ENCODE data around the gene GRM5. TPM values are rescaled to one million over a fixed set of nuclear protein-coding genes. Genes with fewer than 3 reads are reported as not detected.

The GRM5 gene
- total and polyA plus RNA-seq, 2 donors (not counting 1 experiment from before 2014, with no cell fraction given): not detected

- H2AFZ ChIP-seq (ENCODE audit: insufficient read depth, low read depth, low read length, poor library complexity, severe bottlenecking): no peak overlapping the region
- no peak overlapping the region for H3K4me3 Mint-ChIP-seq
Measured at GRCh38 chr11:88569342-88569741, 496.4 kb downstream of the GRM5 start.

GRCh38 chr11:88555829-88556202, 510.0 kb downstream of the GRM5 start:
- ChIA-PET POLR2A (no interaction called here), CTCF (interaction anchor here (1.3 kb wide), 1 partner anchor 14 kb away, joined by 4 read pairs; no protein-coding TSS in a partner anchor)
- Mint-ChIP-seq H3K27ac (no peak overlapping the region), H3K27me3 (peaks cover 14% of the 10 kb centered on the region), H3K4me3 (no peak overlapping the region), H3K9me3 (ENCODE audit: insufficient read depth) (no peaks in the 10 kb centered on the region), H3K4me1 (no peaks in the 10 kb centered on the region)
- Histone ChIP-seq H3K36me3 (replicated peaks in 1 of 2; ENCODE audit: control extremely low read depth in 1 of 2, control insufficient read depth in 1 of 2, extremely low read depth in 1 of 2, insufficient read depth in 2 of 2, low read length in 1 of 2) (no peaks in the 10 kb centered on the region), H3K27ac (ENCODE audit: low read length in 2 of 2) (no peak overlapping the region), H3K4me1 (ENCODE audit: control insufficient read depth in 2 of 2, insufficient read depth in 2 of 2, low read length in 2 of 2) (no peaks in the 10 kb centered on the region), H3K4me3 (ENCODE audit: control extremely low read depth in 1 of 5, extremely low read depth in 1 of 5, insufficient read depth in 1 of 5, low read depth in 2 of 5, low read length in 4 of 5) (no peak overlapping the region), H2AFZ (ENCODE audit: insufficient read depth, low read depth, low read length, poor library complexity, severe bottlenecking) (no peak overlapping the region), H3K27me3 (replicated peaks in 1 of 4; ENCODE audit: control extremely low read depth in 1 of 4, control insufficient read depth in 3 of 4, insufficient read depth in 4 of 4, low read length in 3 of 4) (no peaks in the 10 kb centered on the region), H4K20me1 (ENCODE audit: control insufficient read depth, insufficient read depth, low read length, poor library complexity, severe bottlenecking) (no peaks in the 10 kb centered on the region), H3K79me2 (ENCODE audit: control insufficient read depth, insufficient read depth, low read length) (no peaks in the 10 kb centered on the region), H3K9me3 (ENCODE audit: control extremely low read depth in 1 of 3, control insufficient read depth in 2 of 3, insufficient read depth in 1 of 3, low read length in 2 of 3) (no peaks in the 10 kb centered on the region), H3K9ac (ENCODE audit: low read length) (no peak overlapping the region), H3K4me2 (replicated peaks; ENCODE audit: low read depth, low read length, poor library complexity, severe bottlenecking) (no peak overlapping the region)
- intact Hi-C loops (cut with micrococcal nuclease): no loop called here
- TF ChIP-seq EZH2 (IDR thresholded peaks at IDR 0.05; ENCODE audit: borderline replicate concordance, insufficient read depth, low read depth, low read length, poor library complexity, severe bottlenecking) (no peak), CTCF (IDR thresholded peaks at IDR 0.05) (no peak)
- 86% methylated on average over 1 of the region's 2 CpGs for WGBS (ENCODE audit: insufficient coverage)
- ATAC-seq (ENCODE audit: low read depth) (no peak), DNase-seq (no peak)

More at GRCh38 chr11:88569342-88569741, 496.4 kb downstream of the GRM5 start:
- Histone ChIP-seq H3K79me2 (ENCODE audit: control insufficient read depth, insufficient read depth, low read length) (no peaks in the 10 kb centered on the region), H3K27ac (ENCODE audit: low read length in 2 of 2) (no peak overlapping the region), H3K9me3 (ENCODE audit: control extremely low read depth in 1 of 3, control insufficient read depth in 2 of 3, insufficient read depth in 1 of 3, low read length in 2 of 3) (peaks cover 0 to 3% (median 0%) of the 10 kb centered on the region in 3 donors), H3K27me3 (replicated peaks in 1 of 4; ENCODE audit: control extremely low read depth in 1 of 4, control insufficient read depth in 3 of 4, insufficient read depth in 4 of 4, low read length in 3 of 4) (no peaks in the 10 kb centered on the region), H3K4me3 (ENCODE audit: control extremely low read depth in 1 of 5, extremely low read depth in 1 of 5, insufficient read depth in 1 of 5, low read depth in 2 of 5, low read length in 4 of 5) (no peak overlapping the region), H3K36me3 (replicated peaks in 1 of 2; ENCODE audit: control extremely low read depth in 1 of 2, control insufficient read depth in 1 of 2, extremely low read depth in 1 of 2, insufficient read depth in 2 of 2, low read length in 1 of 2) (no peaks in the 10 kb centered on the region), H3K4me2 (replicated peaks; ENCODE audit: low read depth, low read length, poor library complexity, severe bottlenecking) (no peak overlapping the region), H3K9ac (ENCODE audit: low read length) (no peak overlapping the region), H3K4me1 (ENCODE audit: control insufficient read depth in 2 of 2, insufficient read depth in 2 of 2, low read length in 2 of 2) (no peaks in the 10 kb centered on the region), H4K20me1 (ENCODE audit: control insufficient read depth, insufficient read depth, low read length, poor library complexity, severe bottlenecking) (no peaks in the 10 kb centered on the region)
- H3K9me3 Mint-ChIP-seq (ENCODE audit: insufficient read depth): no peaks in the 10 kb centered on the region
- intact Hi-C loops (cut with micrococcal nuclease): no loop called here
- DNase-seq (no peak), ATAC-seq (ENCODE audit: low read depth) (no peak)
- ChIA-PET CTCF (interaction anchor here (2.0 kb wide), 1 partner anchor 17 kb away, joined by 4 read pairs; no protein-coding TSS in a partner anchor), POLR2A (no interaction called here)
- H3K4me1 Mint-ChIP-seq: no peaks in the 10 kb centered on the region
- TF ChIP-seq EZH2 (IDR thresholded peaks at IDR 0.05; ENCODE audit: borderline replicate concordance, insufficient read depth, low read depth, low read length, poor library complexity, severe bottlenecking): no peak
- no peak for TF ChIP-seq CTCF (IDR thresholded peaks at IDR 0.05)
- no peak overlapping the region for H3K27ac Mint-ChIP-seq
- H3K27me3 Mint-ChIP-seq: peaks cover 3% of the 10 kb centered on the region
